Panc1 (cell line): Measurements from ENCODE around the gene DUSP1. TPM values are rescaled to one million over a fixed set of nuclear protein-coding genes. Genes with fewer than 3 reads are reported as not detected.

Experiments used
- ATAC-seq: fragments of 200-7000 bp; cut with Tn5 transposase; 2 replicates; pipeline ENCODE4 v1.9.1; 2020; ENCODE audit warnings: mild to moderate bottlenecking, moderate library complexity
- BruUV-seq: library from RNA; stranded (reverse); fragments of 400-500 nt; replicated peaks from 2 replicates; lab custom pipeline; 2021; lab: Mats Ljungman, UMichigan
- CTCF ChIA-PET: fragments of 300-600 bp; sonication (Branson Sonifier 250); formaldehyde crosslinking; loops from one replicate; lab custom pipeline; 2022; ENCODE audit warnings: antibody characterized with exemption; lab: Charles Lee
- POLR2A ChIA-PET: fragments of 300-600 bp; sonication (Branson Sonifier 250); formaldehyde crosslinking; loops from one replicate; lab custom pipeline; 2022; ENCODE audit warnings: antibody characterized with exemption; lab: Charles Lee
- DNase-seq: peaks from one replicate; pipeline ENCODE4 v3.0.0-alpha.2; 2010; ENCODE audit warnings: low read depth, low spot score
- H3K27ac ChIP-seq: 2 replicates; pipeline ENCODE4 v1.5.1; 2011; ENCODE audit warnings: mild to moderate bottlenecking, low read length, inconsistent platforms
- H3K27me3 ChIP-seq: fragments of 200-500 bp; sonication (Bioruptor generic); 2 replicates; pipeline ENCODE4 v1.6.0; 2014; ENCODE audit warnings: low read length, inconsistent platforms; ENCODE audit not compliant: control insufficient read depth, insufficient read depth
- H3K36me3 ChIP-seq: fragments of 200-500 bp; sonication (Bioruptor generic); 2 replicates; pipeline ENCODE4 v1.5.1; 2014; ENCODE audit warnings: inconsistent platforms, mild to moderate bottlenecking, low read length, moderate library complexity; ENCODE audit not compliant: control insufficient read depth, insufficient read depth
- H3K4me1 ChIP-seq: 2 replicates; pipeline ENCODE4 v1.5.1; 2011; ENCODE audit warnings: inconsistent platforms, mild to moderate bottlenecking, low read length, moderate library complexity; ENCODE audit not compliant: control insufficient read depth, insufficient read depth
- H3K4me3 ChIP-seq, 2 experiments: 2 replicates each; pipeline ENCODE4 v1.5.1; 2011 to 2012; ENCODE audit warnings: low read depth in 2 of 2, low read length in 2 of 2, mild to moderate bottlenecking in 2 of 2, inconsistent platforms in 1 of 2, moderate library complexity in 1 of 2
- H3K9me3 ChIP-seq: fragments of 200-500 bp; sonication (Bioruptor generic); 2 replicates; pipeline ENCODE4 v1.5.1; 2014; ENCODE audit warnings: low read depth, mild to moderate bottlenecking, inconsistent platforms, low read length, moderate library complexity; ENCODE audit not compliant: control insufficient read depth, insufficient read depth
- CTCF ChIP-seq: fragments of 450-650 bp; IDR thresholded peaks from 2 replicates; pipeline ENCODE4 v1.5.1; 2017; ENCODE audit warnings: mild to moderate bottlenecking
- POLR2AphosphoS5 ChIP-seq: IDR thresholded peaks from 2 replicates; pipeline ENCODE4 v1.6.1; 2012; ENCODE audit warnings: mild to moderate bottlenecking, low read depth, low read length, moderate library complexity
- REST ChIP-seq, 2 experiments: IDR thresholded peaks; 2 replicates each; pipeline ENCODE4 v1.6.1; 2011 to 2012; ENCODE audit warnings: low read depth in 2 of 2, control low read depth in 1 of 2, low read length in 1 of 2, mild to moderate bottlenecking in 1 of 2, moderate library complexity in 1 of 2; ENCODE audit not compliant: insufficient read depth in 1 of 2
- SIN3A ChIP-seq: IDR thresholded peaks from 2 replicates; pipeline ENCODE4 v1.6.1; 2012; ENCODE audit warnings: low read depth, mild to moderate bottlenecking, low read length, moderate library complexity, borderline replicate concordance; ENCODE audit not compliant: insufficient read depth
- TCF7L2 ChIP-seq: IDR thresholded peaks from 2 replicates; pipeline ENCODE4 v1.6.1; 2011; ENCODE audit warnings: mild to moderate bottlenecking, low read depth, low read length, inconsistent platforms
- in situ Hi-C: cut with HindIII; loops from 2 replicates; pipeline ENCODE4 v1.10.0; 2016; ENCODE audit warnings: low sequenced_read_pairs, low pct_unique_long_range_greater_than_20kb
- intact Hi-C: fragments of 100-400 bp; cut with micrococcal nuclease; formaldehyde crosslinking; loops from one replicate; pipeline ENCODE4 v1.10.0; 2022; ENCODE audit not compliant: unreplicated experiment
- total RNA-seq: library from RNA; stranded (reverse); gene quantifications from one replicate; pipeline ENCODE4 v1.2.1, GENCODE V29; 2021; ENCODE audit not compliant: unreplicated experiment

Gene DUSP1
- total RNA-seq, 1 experiment from 2014 or later: 79.9 TPM

- H3K27ac ChIP-seq: no peak overlapping the region
- intact Hi-C loops (no loop called here), in situ Hi-C loops (no loop called here)
- no peaks in the 10 kb centered on the region for H3K36me3 ChIP-seq
- TF ChIP-seq REST (IDR thresholded peaks at IDR 0.05; ENCODE audit: insufficient read depth in 1 of 2, low read depth in 2 of 2, low read length in 1 of 2) (no peak), CTCF (no peak), SIN3A (no peak), POLR2AphosphoS5 (no peak), TCF7L2 (no peak)
- H3K9me3 ChIP-seq: no peaks in the 10 kb centered on the region; the same call in 1 of the 2 replicates
- CTCF ChIA-PET: no interaction called here
- no peaks in the 10 kb centered on the region for H3K27me3 ChIP-seq
- no TSS peak for BruUV-seq
- DNase-seq: no peak
- no peak overlapping the region for H3K4me3 ChIP-seq
- H3K4me1 ChIP-seq: no peaks in the 10 kb centered on the region
- POLR2A ChIA-PET: no interaction called here
- no peak for ATAC-seq
Measured at GRCh38 chr5:172748341-172748843, 22.6 kb downstream of the DUSP1 start.

GRCh38 chr5:172747471-172747870 is 23.5 kb downstream of the DUSP1 start:
- no peak overlapping the region for H3K4me3 ChIP-seq
- no peak for DNase-seq
- ChIA-PET CTCF (no interaction called here), POLR2A (no interaction called here)
- no TSS peak for BruUV-seq
- no peak overlapping the region for H3K27ac ChIP-seq
- H3K4me1 ChIP-seq: no peaks in the 10 kb centered on the region
- in situ Hi-C loops (no loop called here), intact Hi-C loops (no loop called here)
- no peaks in the 10 kb centered on the region for H3K36me3 ChIP-seq
- H3K27me3 ChIP-seq: no peaks in the 10 kb centered on the region
- no peak for ATAC-seq
- no peaks in the 10 kb centered on the region; the same call in 1 of the 2 replicates for H3K9me3 ChIP-seq
- TF ChIP-seq CTCF: no peak
- no peak for TF ChIP-seq REST (IDR thresholded peaks at IDR 0.05; ENCODE audit: insufficient read depth in 1 of 2, low read depth in 2 of 2, low read length in 1 of 2)
- TF ChIP-seq SIN3A: no peak
